Astrocyte of the cerebellum (primary cell): ENCODE data around the gene MLANA.

ENCODE experiments used
- DNase-seq: peaks from one replicate; pipeline ENCODE4 v3.0.0-alpha.2; 2011; ENCODE audit warnings: low read depth
- H3K4me3 ChIP-seq: 2 replicates; pipeline ENCODE4 v1.5.1; 2011; ENCODE audit warnings: mild to moderate bottlenecking, low read depth, low read length, moderate library complexity
- CTCF ChIP-seq: IDR thresholded peaks from 2 replicates; pipeline ENCODE4 v1.5.1; 2012; ENCODE audit warnings: low read length, low read depth, moderate library complexity, mild to moderate bottlenecking; ENCODE audit errors: missing control alignments
- in situ Hi-C: cut with HindIII; loops from 2 replicates; pipeline ENCODE4 v1.10.0; 2017; ENCODE audit warnings: low sequenced_read_pairs

The MLANA gene

GRCh38 chr9:5947912-5948311 lies 57.2 kb downstream of the MLANA start:
- no peak overlapping the region for H3K4me3 ChIP-seq
- TF ChIP-seq CTCF: no peak
- DNase-seq: no peak
- in situ Hi-C loops: no loop called here

- in situ Hi-C loops: no loop called here
- no peak for DNase-seq
- H3K4me3 ChIP-seq: no peak overlapping the region
- TF ChIP-seq CTCF: no peak
Measured at GRCh38 chr9:5949103-5949699, 58.5 kb downstream of the MLANA start.

- in situ Hi-C loops: no loop called here
- no peak for DNase-seq
- TF ChIP-seq CTCF: no peak
- no peak overlapping the region for H3K4me3 ChIP-seq
Measured at GRCh38 chr9:5950261-5950660, 59.6 kb downstream of the MLANA start.

DNA sequence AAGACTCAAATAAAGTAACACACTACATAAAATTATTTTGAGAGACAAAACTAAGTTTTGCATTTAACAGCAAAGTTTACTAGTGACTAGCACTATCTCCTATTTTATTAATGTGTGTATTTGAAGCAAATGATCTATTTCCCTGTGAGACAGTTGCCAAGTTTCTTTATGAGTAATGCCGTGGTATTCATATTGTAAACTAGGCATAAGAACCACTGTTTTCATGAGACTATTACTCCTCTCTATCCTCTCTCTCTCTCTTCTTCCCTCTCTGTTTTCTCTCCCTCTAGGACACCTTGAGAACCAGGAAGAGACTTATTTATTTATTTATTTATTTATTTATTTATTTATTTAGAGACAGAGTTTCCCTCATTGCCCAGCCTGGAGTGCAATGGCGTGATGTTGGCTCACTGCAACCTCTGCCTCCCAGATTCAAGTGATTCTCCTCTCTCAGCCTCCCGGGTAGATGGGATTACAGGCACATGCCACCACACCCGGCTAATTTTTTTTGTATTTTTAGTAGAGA lies 61.1 kb downstream of the MLANA start:
- H3K4me3 ChIP-seq: no peak overlapping the region
- peak; percentile 13 for DNase-seq
- in situ Hi-C loops: no loop called here
- TF ChIP-seq CTCF: no peak

GRCh38 chr9:5953743-5954707 lies 63.3 kb downstream of the MLANA start:
- DNase-seq: no peak
- in situ Hi-C loops: no loop called here
- TF ChIP-seq CTCF: no peak
- no peak overlapping the region for H3K4me3 ChIP-seq

- no peak for TF ChIP-seq CTCF
- DNase-seq: no peak
- in situ Hi-C loops: no loop called here
Measured at GRCh38 chr9:5957166-5957565, 66.5 kb downstream of the MLANA start.

More at GRCh38 chr9:5957166-5957565, 66.5 kb downstream of the MLANA start:
- H3K4me3 ChIP-seq: no peak overlapping the region
